HG03064 (cell line): ENCODE measurements around the gene SIX1.

Experiments
- ATAC-seq: cut with Tn5 transposase; IDR thresholded peaks from one replicate; pipeline ENCODE4 v1.9.1; 2021; ENCODE audit warnings: low read depth; ENCODE audit not compliant: unreplicated experiment

Gene SIX1

DNA sequence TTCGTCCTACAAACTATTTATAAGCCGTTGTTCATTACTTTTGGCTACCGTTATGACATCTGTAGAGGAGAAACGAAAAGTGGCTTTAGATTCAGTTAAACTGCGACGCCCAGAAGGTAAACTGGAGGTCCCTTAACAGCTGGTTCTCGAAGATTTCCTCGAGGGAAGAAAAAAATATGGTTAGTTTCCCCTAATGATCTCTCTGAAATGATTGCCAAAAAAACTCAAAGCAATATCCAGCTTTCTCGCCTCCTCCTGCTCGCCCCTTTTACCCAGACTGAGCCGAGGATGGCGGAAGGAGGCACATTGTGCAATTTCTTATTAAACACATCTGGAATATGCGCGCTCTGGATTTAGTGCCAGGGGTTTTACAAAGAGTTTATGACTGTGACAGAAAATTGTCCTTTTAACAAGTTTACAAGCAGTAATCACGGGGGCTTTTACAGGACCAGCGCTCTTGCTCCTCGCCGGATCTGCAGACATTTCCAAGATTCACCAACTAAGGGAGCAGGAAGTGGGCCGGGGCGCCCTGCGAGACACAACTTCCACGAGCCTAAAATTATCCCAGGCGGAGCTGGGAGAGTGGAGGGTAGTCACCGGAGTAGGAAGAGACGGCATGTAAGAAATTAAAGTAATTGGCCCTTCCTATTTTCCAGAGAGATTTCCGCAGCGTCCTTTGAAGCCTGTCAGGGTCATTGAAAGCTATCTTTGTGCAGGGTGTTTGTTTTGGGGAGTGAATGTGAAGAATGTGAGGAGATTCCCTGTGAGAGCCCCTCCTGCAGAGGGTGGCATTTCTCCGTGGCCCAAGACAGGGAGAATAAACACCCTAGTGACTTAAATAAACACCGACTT lies 5.6 kb downstream of the SIX1 start:
- ATAC-seq = no peak

GRCh38 chr14:60643141-60643462 lies 6.2 kb downstream of the SIX1 start:
- ATAC-seq = no peak

- no peak for ATAC-seq
Measured at GRCh38 chr14:60642270-60643140, 6.8 kb downstream of the SIX1 start.

DNA sequence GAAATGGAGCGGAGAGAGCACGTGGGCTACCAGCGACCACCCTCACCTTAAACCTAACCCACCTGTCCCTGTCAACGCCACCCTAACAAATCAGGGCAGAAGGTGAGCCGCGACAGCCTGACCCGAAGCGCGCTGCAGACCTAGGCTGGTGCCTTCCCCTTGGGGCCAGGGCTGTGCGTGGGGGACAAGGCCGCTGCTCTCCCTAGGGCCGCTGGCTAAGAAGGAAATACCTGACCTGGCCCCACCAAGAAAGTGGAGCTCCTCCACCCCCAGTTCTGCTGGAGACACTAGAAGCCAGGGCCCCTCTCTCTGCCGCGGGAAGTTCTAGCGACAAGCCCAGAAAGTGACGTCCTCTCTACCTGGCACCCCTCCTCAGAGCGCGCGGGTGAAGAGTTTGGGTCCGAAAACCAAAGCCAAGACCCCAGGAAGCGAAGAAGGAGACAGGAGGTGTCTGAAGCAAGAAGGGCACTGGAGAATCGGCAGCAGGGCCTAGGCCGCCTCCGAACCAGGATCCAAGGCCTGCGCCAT lies 7.5 kb downstream of the SIX1 start:
- ATAC-seq = no peak

GRCh38 chr14:60640859-60641741 lies 8.2 kb downstream of the SIX1 start:
- no peak for ATAC-seq

DNA sequence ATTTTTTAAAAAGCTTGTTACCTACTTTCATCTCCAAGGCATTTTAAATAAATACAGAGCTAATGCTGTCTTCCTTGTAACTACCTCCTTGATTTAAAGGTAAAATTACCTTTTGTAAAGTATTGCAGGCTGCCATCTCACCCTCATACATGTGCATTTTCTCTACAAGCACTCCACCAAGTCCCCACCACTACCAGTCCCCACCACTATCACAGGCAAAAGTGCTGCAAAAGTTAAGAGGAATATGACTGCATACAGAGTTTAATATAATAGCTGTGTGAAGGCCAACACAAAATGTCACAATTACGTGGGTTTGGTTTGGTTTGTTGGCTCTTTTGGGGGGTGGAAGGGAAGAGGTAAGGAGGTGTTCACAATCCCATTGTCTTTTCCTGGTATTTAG lies 9.6 kb downstream of the SIX1 start:
- no peak for ATAC-seq

DNA sequence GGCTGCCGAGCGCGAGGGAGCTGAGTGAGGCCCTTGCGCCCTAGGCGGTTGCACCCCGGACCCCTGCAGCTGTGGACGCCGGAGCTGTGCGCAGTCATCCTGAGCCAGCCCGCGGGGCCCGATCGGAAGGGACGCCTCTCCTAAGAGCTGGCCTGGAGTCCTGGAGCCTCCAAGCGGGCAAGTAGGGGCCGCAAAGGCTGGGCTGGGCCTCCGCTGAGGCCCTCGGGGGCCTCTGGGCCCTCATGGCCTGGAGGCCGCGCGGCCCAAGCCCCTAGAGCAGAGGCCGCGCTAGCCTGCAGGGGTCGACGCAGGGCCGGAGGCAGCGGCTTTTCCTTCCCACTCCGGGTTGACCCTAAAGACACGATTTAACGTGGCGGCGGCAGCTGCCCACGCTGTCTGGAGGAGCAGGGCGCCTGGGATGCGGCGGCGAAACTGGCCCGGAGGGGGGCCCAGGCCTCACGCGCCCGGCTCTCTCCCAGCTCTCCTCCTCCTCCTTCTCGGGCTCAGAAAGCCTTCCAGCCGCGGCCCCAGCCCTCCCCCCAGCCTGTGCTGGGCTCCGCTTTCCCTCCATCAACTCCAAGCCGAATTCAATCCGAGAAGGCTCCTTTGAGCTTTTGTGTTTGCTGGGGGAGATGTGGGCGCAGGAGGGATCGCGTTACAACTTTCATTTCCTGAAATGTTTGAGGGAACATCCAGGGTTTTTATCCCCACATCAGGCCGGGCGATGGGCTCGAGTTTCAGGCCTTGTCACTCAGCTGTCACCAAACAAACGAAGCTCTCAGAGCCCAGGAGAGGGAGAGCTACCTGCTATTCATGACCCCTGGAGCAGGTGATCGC lies 11.6 kb downstream of the SIX1 start:
- ATAC-seq = no peak

GRCh38 chr14:60636879-60637478 lies 12.3 kb downstream of the SIX1 start:
- no peak for ATAC-seq

DNA sequence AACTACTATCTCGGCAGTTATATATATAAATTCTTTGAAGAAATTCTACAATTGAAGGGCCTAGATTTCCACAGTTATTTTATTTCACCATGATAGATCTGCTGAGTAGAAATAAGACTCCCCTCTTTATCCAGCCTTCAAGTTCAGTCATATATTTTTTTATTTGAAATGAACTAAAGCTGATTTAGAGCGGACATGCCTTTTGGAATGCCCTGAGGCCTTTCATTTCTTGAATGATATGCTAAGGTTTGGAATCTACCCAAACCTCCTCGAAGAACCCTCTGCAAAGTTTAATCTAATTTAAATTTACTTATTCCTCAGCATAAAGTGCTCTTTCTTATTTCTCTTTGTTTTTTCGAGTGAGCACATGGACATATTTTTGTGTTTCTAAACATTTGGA lies 15.1 kb downstream of the SIX1 start:
- ATAC-seq = no peak

- ATAC-seq = peak; percentile 51
Measured at GRCh38 chr14:60632777-60633176, 16.5 kb downstream of the SIX1 start.

DNA sequence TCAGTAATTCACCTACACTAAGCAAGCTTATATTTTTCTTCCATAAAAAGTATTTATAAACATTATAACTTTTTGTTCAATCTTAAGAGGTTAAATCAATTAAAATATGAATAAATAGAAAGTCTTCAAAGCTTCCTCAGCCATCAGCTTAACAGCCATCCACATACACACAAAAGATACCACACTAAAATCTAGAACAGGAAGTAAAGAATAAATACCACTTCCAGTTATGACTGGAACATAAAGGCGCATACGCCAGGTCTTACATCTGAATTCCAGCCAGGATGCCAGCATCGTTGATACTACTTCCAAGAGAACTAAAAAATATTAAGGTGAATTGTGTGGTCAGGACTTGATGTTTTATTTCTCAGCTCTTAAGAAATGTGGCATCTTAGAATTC lies 17.0 kb downstream of the SIX1 start:
- peak; percentile 71 for ATAC-seq

GRCh38 chr14:60631842-60632241 lies 17.4 kb downstream of the SIX1 start:
- no peak for ATAC-seq

DNA sequence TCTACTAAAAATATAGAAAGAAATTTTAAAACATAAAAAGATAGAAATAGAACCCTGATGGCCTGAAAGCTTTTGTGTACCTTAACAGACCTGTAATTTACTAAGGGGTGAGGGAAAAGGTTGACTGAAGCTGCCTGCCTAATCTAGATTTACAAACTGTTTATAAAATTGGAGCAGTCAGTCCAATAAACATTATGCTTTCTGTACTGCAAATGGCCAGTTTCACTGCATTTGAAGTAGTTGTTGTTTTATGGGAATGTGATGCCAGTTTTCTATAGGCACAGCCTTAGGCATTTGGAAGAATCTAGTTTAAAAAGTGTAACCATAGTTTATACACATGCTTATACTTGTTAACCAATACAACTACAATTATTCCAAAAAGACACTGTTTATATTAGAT lies 19.1 kb downstream of the SIX1 start:
- ATAC-seq = no peak

DNA sequence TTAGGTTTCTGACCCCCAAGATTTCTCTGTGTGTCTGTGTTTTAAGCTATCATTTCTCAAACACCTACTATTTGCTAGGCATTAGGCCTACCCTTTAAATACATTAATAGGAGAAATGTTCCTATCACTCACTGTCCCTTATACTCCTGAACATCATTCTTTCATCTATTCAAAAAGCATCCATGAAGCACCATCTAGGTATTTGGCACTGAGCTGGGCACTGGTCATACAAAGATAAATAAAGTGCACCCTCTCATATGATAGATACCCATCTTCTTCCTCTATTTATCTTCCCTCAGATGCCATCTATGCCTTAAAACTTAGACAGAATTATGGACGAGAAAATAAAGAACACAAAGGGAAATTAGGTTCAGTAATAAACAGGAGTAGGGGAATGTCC lies 20.4 kb downstream of the SIX1 start:
- ATAC-seq = no peak

- ATAC-seq = no peak
Measured at GRCh38 chr14:60622917-60623257, 26.4 kb downstream of the SIX1 start.

DNA sequence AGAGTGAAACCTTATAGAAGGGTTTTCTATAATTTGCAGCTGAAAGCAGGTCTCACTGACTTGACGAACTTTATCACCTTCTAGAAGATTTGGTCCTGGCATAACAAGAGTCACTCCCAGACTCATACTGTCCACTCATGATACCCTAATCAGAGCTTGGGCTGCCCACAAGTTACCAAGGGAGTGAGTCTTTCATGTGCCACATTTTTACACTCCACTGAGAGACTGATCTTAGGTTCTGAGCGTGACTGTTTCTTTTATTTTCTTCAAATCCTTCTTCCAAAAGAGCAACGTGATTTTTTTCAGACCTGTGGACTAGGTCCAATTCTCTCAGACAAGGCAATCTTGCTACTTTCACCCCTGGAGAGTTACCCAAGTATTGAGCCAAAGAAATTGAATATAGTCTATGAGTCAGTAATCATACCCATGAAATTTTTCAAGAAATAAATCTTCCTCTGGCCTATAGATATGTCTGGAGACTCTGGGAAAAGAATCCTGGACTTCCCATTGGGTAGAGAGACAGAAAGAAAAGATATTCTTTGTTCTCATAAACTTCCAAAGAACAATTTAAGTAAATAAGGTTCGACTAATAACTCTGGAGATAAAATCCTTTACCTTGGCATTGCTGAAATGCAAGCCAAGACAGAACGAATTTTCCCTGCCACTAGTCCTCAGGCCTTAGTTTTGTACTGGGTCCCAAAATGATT lies 26.9 kb downstream of the SIX1 start:
- ATAC-seq = no peak

DNA sequence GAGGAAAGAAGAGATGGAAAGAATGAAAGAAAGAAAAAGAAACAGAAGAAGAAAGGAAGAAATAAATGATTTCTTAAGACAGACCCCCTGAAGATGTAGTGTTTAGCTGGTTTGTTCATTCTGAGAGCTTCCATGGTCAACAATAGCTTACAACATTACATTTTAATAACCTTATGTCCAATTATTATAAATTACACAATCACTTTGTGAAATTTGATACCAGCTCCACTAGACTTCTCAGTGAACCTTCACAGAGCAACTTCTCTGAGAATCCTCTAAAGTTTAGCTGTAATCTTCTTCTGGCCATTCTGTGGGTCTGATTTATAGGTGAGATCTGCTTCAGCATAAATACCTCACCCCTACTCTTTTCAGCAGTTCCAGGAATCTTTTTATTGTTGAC lies 27.9 kb downstream of the SIX1 start:
- no peak for ATAC-seq

DNA sequence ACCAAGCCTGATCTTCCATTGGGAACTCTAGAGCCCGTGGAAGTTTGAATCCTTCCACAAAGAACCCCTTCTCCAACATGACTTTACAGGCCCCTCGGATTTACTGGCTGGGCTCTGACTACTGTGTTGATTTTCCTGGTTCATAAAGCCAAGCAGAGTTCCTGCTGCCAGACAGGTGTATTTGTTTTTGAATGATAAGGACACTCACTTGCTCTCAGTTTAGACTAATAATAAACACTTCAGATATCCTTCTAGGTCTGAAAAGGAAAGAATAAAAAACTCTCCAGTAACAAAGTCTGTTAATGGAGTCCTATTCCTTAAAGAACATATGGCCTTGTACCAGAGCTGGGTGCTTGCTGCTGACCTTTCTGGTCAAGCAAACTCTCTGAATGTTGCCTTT lies 31.0 kb downstream of the SIX1 start:
- ATAC-seq = no peak

DNA sequence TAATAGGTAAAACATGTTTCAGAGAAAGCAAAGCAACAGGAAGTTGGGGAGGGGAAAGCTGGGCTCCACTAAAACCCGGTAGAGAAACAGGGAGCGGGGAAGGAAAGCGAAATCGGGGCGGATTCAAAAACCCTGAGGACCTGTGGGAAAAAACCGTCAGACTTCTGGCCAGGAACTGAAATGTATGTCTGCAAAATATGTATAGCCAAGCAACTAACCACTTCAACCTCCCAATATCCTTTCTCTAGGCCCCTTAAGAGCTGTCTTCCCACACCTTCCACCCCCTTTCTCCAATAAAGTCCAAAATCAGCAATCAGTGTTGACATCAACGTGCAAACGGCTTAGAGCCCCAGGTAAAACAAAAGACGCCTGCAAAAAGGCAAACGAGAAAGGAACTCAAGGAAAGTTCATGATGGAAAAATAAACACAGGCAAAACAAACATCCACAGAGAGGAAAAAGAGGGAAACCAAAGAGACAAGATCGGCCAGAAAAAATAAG lies 32.8 kb downstream of the SIX1 start:
- no peak for ATAC-seq
